Putamen (tissue), 1 donor: ENCODE data around the gene PPP2CA.
"Not testable (repeated sequence)": the region's sequence is repeated elsewhere in the genome, so short reads cannot be mapped to it uniquely, and the experiment has no call there.

Experiments
- DNase-seq: peaks from one replicate; pipeline ENCODE4 v3.0.0-alpha.2; 2016; ENCODE audit warnings: low spot score

Gene PPP2CA

DNA sequence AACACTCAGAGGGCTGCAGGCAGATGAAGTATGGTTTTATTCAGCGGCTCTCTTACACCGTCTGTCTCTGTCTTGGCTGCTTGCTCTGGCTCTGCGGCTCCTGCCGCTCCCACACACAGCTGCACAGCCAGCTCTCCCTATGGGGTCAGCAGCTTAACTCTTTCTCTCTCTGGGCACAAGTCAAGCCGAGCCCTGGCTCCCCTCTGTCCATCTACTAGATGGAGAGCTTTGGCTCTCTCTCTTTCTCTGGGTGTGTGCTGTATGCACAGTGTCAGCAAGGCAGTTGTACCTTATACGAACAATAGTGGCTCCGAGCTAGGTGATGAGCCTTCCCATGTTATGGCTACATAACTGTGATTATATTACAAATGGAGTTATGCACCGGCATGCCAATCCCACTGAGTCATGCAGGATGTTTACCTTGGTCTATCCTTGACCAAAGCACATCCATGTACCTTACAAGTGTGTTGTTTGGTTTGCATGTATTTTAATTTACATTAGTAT lies 19.3 kb upstream of the PPP2CA start:
- no peak for DNase-seq

DNA sequence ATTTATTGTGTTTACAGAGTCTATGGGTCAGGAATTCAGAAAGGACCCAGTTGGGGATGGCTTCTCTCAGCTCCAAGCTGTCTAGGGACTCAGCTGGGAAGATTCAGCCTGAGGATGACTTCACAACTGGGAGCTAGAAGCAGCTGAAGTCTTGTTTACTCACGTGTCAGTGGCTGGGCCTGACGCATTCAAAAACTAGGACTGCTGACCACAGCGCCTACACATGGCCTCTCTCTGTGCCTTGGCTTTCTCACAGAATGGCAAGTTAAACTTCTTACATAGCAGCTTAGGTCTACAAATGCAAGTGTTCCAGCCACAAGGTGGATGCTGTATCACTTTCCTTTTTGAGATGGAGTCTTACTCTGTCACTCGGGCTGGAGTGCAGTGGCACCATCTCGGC lies 16.3 kb upstream of the PPP2CA start:
- DNase-seq: peak; percentile 53

DNA sequence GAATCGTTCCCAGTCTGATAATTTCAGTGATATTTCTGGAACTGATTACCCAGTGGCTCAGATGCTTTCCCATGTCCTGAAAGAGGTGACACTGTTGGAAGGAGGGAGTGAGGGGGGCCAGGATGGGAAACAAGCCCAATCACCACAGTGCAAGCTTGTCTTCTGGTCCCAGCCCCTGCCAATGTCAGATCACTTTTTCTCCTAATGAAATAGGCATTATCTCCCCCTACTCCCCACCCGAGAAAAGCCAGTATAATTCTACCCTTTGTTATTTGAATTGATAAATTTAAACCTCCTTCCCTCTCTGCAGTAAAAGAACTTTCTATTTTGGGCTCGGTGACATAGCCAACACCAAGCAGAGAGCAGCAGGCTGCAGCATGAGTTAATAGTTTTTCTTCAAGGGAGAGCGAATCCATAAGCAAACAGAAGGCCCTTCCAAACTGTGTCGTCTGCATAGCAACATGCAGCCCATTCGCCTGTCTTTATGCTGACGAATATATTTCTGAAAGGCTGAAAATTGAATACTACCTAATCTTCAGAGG lies 14.6 kb upstream of the PPP2CA start:
- peak; percentile 72 for DNase-seq

- DNase-seq: no peak
These were observed 10.9 kb upstream of the PPP2CA start for GRCh38 chr5:134236820-134237219.

DNA sequence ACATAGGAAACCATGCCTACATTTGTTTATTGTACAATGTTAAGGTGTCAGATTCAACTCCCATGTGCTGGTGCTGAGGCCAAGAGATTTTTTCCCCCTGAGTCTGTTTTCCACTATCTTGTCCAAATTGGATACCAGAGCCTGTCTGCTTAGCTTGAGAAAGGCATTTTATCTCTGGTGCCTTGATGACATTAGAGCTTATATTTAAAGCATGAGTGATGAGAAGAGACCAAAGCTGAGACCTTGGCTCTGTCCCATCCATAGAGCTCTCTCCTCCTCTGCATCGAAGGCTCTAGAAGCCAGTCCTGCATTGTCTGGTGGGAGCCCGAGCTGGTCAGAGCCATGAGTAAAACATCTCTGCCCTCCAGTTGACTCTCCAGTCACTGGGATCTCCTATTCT lies 10.4 kb upstream of the PPP2CA start:
- no peak for DNase-seq

GRCh38 chr5:134228624-134229023 lies 2.8 kb upstream of the PPP2CA start:
- no peak for DNase-seq

GRCh38 chr5:134227776-134228175 lies 1.9 kb upstream of the PPP2CA start:
- DNase-seq: no peak

GRCh38 chr5:134227259-134227658 lies 1.4 kb upstream of the PPP2CA start:
- peak; percentile 53 for DNase-seq

GRCh38 chr5:134226441-134227192 lies 744 bp upstream of the PPP2CA start:
- no peak for DNase-seq

DNA sequence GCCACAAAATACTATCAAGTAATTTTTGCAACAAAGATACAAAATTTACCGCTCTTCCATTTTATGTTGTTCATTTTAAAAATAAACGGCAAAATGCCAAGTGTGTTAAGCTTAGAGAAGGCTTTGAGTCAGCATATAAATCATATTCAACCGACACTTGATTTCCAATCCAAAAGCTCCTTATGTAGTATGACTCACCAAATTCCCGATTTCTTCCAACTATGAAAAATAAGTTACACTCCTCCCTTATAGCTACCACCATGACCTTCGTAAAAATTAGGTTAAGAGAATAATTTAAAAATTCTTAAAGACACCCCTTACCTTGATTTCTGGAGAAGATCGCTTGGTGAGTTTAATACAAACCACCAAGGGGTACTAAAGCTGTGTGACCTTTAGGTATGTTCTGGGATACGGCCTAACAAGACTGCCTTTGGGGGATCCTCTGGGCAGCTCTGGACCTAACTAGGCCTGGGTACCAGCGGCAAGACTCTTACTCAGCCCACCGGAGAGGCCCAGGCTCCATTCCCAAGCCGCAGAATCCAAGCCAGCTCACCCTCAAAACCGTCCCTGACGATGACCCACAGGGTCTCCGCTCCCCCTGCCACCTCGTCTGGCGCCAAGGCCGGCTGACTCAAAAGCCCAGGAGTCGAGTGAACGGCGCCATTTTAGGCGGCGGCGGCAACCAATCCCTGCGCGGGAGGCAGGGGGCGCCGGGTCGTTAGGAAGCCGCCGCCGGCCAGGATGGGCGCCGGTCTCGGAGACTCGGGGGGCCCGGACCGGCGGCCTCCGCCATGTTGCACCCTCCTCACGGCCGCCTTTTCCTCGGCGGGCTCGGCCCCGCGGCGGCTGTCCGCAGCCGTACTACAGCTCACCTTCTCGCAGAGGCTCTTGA lies 739 bp downstream of the PPP2CA start:
- peak; percentile 48 for DNase-seq

GRCh38 chr5:134223406-134224248 lies 2.2 kb downstream of the PPP2CA start:
- DNase-seq: no peak

DNA sequence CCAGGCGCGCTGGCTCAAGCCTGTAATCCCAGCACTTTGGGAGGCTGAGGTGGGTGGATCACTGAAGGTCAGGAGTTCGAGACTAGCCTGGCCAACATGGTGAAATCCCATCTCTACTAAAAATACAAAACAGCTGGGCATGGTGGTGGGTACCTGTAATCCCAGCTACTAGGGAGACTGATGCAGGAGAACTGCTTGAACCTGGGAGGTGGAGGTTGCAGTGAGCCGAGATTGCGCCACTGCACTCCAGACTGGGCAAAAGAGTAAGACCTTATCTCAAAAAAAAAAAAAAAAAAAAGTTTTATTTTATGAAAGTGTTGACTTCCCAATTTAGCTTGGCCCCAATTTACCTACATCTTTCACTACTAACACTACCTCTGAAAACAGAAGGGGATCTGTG lies 4.2 kb downstream of the PPP2CA start:
- not testable (repeated sequence) for DNase-seq

GRCh38 chr5:134215757-134216156 lies 10.1 kb downstream of the PPP2CA start:
- no peak for DNase-seq

GRCh38 chr5:134211263-134212031 lies 14.4 kb downstream of the PPP2CA start:
- not testable (repeated sequence) for DNase-seq

DNA sequence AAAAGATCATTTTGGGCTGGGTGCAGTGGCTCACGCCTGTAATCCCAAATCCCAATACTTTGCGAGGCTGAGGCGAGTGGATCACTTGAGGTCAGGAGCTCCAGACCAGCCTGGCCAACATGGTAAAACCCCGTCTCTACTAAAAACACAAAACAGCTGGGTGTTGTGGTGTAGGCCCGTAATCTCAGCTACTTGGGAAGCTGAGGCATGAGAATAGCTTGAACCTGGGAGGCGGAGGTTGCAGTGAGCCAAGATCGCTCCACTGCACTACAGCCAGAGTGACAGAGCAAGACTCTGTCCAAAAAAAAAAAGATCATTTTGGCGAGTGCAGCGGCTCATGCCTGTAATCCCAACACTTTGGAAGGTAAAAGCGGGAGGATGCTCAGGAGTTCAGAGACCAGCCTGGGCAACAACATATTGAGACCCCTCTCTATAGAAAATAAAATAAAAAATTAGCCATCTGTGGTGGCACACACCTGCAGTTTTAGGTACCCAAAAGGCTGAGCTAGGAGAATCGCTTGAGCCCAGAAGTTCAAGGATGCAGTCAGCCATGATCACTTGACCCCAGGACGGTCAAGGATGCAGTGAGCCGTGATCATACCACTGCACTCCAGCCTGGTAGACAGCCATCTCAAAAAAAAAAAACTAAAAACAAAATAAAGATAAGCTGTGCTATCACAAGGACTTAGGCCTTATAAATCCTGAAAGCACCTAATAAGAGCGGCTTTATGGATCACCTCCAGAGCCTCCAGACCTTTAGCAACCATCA lies 16.2 kb downstream of the PPP2CA start:
- no peak for DNase-seq

DNA sequence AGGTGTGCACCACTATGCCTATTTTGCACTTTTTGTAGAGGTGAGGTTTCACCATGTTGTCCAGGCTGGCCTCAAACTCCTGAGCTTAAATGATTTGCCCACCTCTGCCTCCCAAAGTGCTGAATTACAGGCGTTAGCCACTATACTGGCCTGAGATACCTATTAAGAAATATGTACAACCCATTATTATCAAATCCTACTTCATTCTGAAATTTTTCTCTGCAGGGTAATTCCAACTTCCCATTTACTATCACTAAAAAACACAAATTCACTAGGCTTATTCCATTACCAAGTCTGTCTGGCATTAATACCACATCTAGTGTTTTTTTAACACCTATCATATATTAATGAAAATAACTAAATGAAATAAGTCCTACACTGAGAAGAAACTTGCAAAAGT lies 18.2 kb downstream of the PPP2CA start:
- no peak for DNase-seq

DNA sequence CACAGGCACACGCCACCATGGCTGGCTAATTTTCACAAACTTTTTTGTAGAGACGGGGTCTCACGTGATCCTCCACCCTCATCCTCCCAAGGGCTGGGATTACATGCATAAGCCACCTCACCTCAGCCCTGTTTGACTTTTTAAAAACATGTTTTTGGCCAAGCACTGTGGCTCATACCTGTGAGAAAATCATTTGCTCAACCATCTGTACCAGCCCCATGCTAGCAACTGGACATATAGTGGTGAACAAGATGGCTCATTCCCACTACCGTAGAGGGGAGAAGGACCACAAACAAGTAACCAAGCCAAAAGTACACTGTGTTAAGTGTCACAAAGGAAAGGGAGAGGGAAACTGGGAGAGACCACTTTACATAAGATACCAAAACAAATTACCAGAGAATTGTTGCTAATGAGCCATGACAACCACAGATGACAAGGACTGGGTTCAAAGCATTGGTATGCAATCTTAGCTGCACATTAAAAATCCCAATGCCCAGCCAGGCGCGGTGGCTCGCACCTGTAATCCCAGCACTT lies 19.2 kb downstream of the PPP2CA start:
- DNase-seq: no peak

GRCh38 chr5:134204575-134204974 lies 21.3 kb downstream of the PPP2CA start:
- DNase-seq: no peak

DNA sequence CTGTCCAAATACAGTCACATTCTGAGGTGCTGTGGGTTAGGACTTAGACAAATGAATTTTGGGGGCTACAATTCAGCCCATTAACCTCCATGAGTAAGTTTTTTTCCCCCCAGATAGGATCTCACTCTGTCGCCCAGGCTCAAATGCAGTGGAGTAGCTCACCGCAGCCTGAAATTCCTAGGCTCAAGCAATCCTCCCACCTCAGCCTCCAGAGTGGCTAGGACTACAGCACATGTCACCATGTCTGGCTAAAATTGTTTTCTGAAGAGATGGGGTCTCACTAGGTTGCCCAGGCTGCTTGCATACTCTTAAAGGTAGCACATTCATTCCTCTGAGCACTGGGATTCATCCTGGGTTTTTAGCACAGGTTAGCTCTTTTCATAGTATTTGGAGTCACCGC lies 22.2 kb downstream of the PPP2CA start:
- no peak for DNase-seq

- DNase-seq: no peak
These were observed 30.2 kb downstream of the PPP2CA start for GRCh38 chr5:134195666-134196065.
